Hepatocyte (in vitro differentiated cells): ENCODE measurements around the gene ATP5IF1. TPM values are rescaled to one million over a fixed set of nuclear protein-coding genes. Genes with fewer than 3 reads are reported as not detected.

Source experiments
- DNase-seq: peaks from one replicate; pipeline ENCODE4 v3.0.0-alpha.2; 2016; ENCODE audit warnings: low spot score
- H2AFZ ChIP-seq: fragments of 200-600 bp; sonication (generic); 2 replicates; pipeline ENCODE4 v1.6.0; 2016; ENCODE audit warnings: antibody characterized with exemption, mild to moderate bottlenecking
- H3K27ac ChIP-seq: fragments of 200-600 bp; sonication (generic); 2 replicates; pipeline ENCODE4 v1.5.1; 2016; ENCODE audit warnings: mild to moderate bottlenecking
- H3K27me3 ChIP-seq: fragments of 200-600 bp; sonication (generic); 2 replicates; pipeline ENCODE4 v1.6.1; 2016
- H3K36me3 ChIP-seq: fragments of 200-600 bp; sonication (generic); replicated peaks from 2 replicates; pipeline ENCODE4 v1.5.1; 2016; ENCODE audit warnings: low read depth; ENCODE audit not compliant: insufficient read depth
- H3K4me1 ChIP-seq: fragments of 200-600 bp; sonication (generic); 2 replicates; pipeline ENCODE4 v1.5.1; 2016; ENCODE audit warnings: mild to moderate bottlenecking, moderate library complexity; ENCODE audit not compliant: insufficient read depth
- H3K4me2 ChIP-seq: fragments of 200-600 bp; sonication (generic); 2 replicates; pipeline ENCODE4 v1.6.0; 2016
- H3K4me3 ChIP-seq: fragments of 200-600 bp; sonication (generic); 2 replicates; pipeline ENCODE4 v1.5.1; 2016; ENCODE audit warnings: mild to moderate bottlenecking
- H3K79me2 ChIP-seq: fragments of 200-600 bp; sonication (generic); 2 replicates; pipeline ENCODE4 v1.6.0; 2017; ENCODE audit warnings: mild to moderate bottlenecking
- H3K9me2 ChIP-seq: fragments of 200-600 bp; sonication (generic); replicated peaks from 2 replicates; pipeline ENCODE4 v1.6.0; 2017; ENCODE audit warnings: mild to moderate bottlenecking; ENCODE audit not compliant: insufficient read depth
- H3K9me3 ChIP-seq: fragments of 200-600 bp; sonication (generic); 2 replicates; pipeline ENCODE4 v1.5.1; 2016; ENCODE audit warnings: low read depth, mild to moderate bottlenecking
- H4K20me1 ChIP-seq: fragments of 200-600 bp; sonication (generic); 2 replicates; pipeline ENCODE4 v1.6.0; 2016; ENCODE audit warnings: mild to moderate bottlenecking; ENCODE audit not compliant: insufficient read depth, poor library complexity, severe bottlenecking
- EZH2 ChIP-seq: fragments of 200-600 bp; sonication (generic); IDR thresholded peaks from 2 replicates; pipeline ENCODE4 v1.6.1; 2016; ENCODE audit warnings: antibody characterized with exemption, mild to moderate bottlenecking, borderline replicate concordance
- EZH2phosphoT487 ChIP-seq: fragments of 200-600 bp; sonication (generic); IDR thresholded peaks from one replicate; pipeline ENCODE4 v1.6.1; 2018; ENCODE audit warnings: antibody characterized with exemption, mild to moderate bottlenecking, low read depth, moderate library complexity; ENCODE audit not compliant: unreplicated experiment, severe bottlenecking
- WGBS: methylation state at CpG from one replicate; pipeline ENCODE4 v1.1.6; 2016; ENCODE audit warnings: low lambda C conversion rate; ENCODE audit errors: missing lambda C conversion rate; 5-methylcytosine and 5-hydroxymethylcytosine counted together
- polyA plus RNA-seq: library from polyadenylated mRNA; unstranded; fragments of >200 nt; fragmentation: Nextera tagmentation; extraction: Ambion mirVana; gene quantifications from 2 replicates; pipeline ENCODE4 v1.2.1, GENCODE V29; 2016
- total RNA-seq: library from RNA; depleted of rRNA; stranded (reverse); fragments of >200 nt; gene quantifications from 2 replicates; pipeline ENCODE4 v1.2.3, GENCODE V29; 2014
- TF ChIP-seq, protein P1 (sequence below): fragments of 200-600 bp; sonication (generic); IDR thresholded peaks from 2 replicates; pipeline ENCODE4 v1.5.1; 2016; ENCODE audit warnings: antibody characterized with exemption, mild to moderate bottlenecking; ENCODE audit not compliant: poor library complexity

ATP5IF1 gene
- total and polyA plus RNA-seq, 2 experiments from 2014 or later, result 249 to 503 TPM

DNA sequence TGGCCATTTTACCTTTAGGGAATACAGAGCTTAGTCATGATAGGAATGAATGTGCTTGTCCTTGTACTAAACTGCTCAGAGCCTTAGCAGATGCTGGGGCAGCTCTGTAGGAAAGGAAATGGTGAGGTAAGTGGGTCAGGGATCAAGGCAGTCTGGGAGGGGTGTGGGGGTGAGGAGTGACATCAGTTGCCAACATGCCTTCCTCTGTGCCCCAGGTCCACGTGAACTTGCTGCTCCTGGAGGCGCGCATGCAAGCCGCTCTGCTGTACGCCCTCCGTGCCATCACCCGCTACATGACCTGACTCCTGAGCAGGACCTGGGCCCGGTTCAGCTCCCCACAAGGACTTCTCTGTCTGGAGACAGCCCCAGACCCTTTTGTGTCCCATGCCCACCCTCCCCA is 44.6 kb downstream of the ATP5IF1 start:
- Histone ChIP-seq H3K4me3 (no peak overlapping the region), H4K20me1 (peaks cover 2% of the 10 kb centered on the region), H3K9me3 (no peaks in the 10 kb centered on the region), H2AFZ (no peak overlapping the region), H3K4me2 (no peak overlapping the region), H3K9me2 (no peaks in the 10 kb centered on the region), H3K4me1 (no peaks in the 10 kb centered on the region), H3K27ac (no peak overlapping the region), H3K27me3 (no peaks in the 10 kb centered on the region), H3K36me3 (no peaks in the 10 kb centered on the region), H3K79me2 (no peaks in the 10 kb centered on the region)
- TF ChIP-seq EZH2, result no peak
- no peak for DNase-seq
- 100% methylated on average over 6 of the region's 8 CpGs for WGBS

GRCh38 chr1:28280977-28281381 is 45.1 kb downstream of the ATP5IF1 start:
- WGBS, result 95% methylated on average over 5 of the region's 5 CpGs
- Histone ChIP-seq H3K79me2 (no peaks in the 10 kb centered on the region), H3K36me3 (no peaks in the 10 kb centered on the region), H3K27me3 (no peaks in the 10 kb centered on the region), H3K27ac (no peak overlapping the region), H3K4me2 (no peak overlapping the region), H3K9me3 (no peaks in the 10 kb centered on the region), H4K20me1 (peaks cover 2% of the 10 kb centered on the region), H3K9me2 (no peaks in the 10 kb centered on the region), H2AFZ (no peak overlapping the region), H3K4me1 (no peaks in the 10 kb centered on the region), H3K4me3 (no peak overlapping the region)
- TF ChIP-seq EZH2phosphoT487 (no peak), EZH2 (no peak)
- TF ChIP-seq, protein P1, sequence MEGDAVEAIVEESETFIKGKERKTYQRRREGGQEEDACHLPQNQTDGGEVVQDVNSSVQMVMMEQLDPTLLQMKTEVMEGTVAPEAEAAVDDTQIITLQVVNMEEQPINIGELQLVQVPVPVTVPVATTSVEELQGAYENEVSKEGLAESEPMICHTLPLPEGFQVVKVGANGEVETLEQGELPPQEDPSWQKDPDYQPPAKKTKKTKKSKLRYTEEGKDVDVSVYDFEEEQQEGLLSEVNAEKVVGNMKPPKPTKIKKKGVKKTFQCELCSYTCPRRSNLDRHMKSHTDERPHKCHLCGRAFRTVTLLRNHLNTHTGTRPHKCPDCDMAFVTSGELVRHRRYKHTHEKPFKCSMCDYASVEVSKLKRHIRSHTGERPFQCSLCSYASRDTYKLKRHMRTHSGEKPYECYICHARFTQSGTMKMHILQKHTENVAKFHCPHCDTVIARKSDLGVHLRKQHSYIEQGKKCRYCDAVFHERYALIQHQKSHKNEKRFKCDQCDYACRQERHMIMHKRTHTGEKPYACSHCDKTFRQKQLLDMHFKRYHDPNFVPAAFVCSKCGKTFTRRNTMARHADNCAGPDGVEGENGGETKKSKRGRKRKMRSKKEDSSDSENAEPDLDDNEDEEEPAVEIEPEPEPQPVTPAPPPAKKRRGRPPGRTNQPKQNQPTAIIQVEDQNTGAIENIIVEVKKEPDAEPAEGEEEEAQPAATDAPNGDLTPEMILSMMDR, result no peak
- DNase-seq, result no peak

DNA sequence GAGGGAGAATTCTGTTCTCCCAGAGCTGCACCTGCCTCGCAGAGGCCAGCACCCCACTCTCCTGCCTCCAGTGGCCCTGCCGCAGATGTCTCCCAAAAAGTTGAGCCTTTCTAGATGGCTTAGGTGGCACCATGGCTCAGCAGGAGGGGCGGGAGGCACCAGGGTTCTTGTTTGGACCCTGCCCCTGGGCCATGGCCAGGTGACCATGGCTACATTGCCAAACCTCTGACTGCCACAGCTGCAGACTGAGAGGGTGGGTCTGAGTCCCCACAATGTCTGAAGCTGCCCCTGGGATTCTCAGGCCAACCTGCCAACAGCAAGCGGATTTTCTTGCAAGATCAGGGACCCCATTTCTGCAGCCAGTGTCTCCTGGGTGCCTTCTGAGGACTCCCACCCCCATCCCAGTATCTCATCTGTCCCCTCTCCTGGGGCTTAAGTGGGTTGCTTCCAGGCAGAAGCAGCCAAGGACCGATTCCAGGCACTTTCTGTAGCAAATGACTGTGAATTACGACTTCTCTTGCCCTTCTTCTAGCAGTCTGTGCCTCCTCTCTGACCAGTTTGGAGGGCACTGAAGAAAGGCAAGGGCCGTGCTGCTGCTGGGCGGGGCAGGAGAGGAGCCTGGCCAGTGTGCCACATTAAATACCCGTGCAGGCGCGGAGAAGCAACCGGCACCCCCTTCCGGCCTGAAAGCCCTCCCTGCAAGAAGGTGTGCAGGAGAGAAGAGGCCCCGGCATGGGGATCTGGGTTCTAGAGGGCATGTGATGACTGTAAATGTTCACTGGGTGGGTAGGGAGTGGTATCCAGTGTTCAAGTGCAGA is 45.9 kb downstream of the ATP5IF1 start:
- Histone ChIP-seq H3K79me2 (no peaks in the 10 kb centered on the region), H3K27ac (no peak overlapping the region), H3K4me3 (no peak overlapping the region), H3K27me3 (no peaks in the 10 kb centered on the region), H3K4me2 (no peak overlapping the region), H2AFZ (no peak overlapping the region), H3K4me1 (no peaks in the 10 kb centered on the region), H3K36me3 (no peaks in the 10 kb centered on the region), H3K9me3 (no peaks in the 10 kb centered on the region), H4K20me1 (peaks cover 2% of the 10 kb centered on the region), H3K9me2 (no peaks in the 10 kb centered on the region)
- no peak for DNase-seq
- 94% methylated on average over 14 of the region's 14 CpGs for WGBS
- TF ChIP-seq EZH2phosphoT487, result no peak
- no peak for TF ChIP-seq EZH2
- TF ChIP-seq, protein P1, result no peak

GRCh38 chr1:28282426-28283407 is 46.8 kb downstream of the ATP5IF1 start:
- Histone ChIP-seq H3K4me3 (no peak overlapping the region), H4K20me1 (peaks cover 2% of the 10 kb centered on the region), H3K27me3 (no peaks in the 10 kb centered on the region), H2AFZ (no peak overlapping the region), H3K4me1 (no peaks in the 10 kb centered on the region), H3K9me3 (no peaks in the 10 kb centered on the region), H3K36me3 (no peaks in the 10 kb centered on the region), H3K27ac (no peak overlapping the region), H3K4me2 (no peak overlapping the region), H3K79me2 (no peaks in the 10 kb centered on the region), H3K9me2 (no peaks in the 10 kb centered on the region)
- no peak for TF ChIP-seq EZH2phosphoT487
- TF ChIP-seq, protein P1, result no peak
- TF ChIP-seq EZH2, result no peak
- WGBS, result 92% methylated on average over 14 of the region's 14 CpGs
- no peak for DNase-seq
